ENCODE data around the gene TGFBR3. TPM values are rescaled to one million over a fixed set of nuclear protein-coding genes. Genes with fewer than 3 reads are reported as not detected.

TGFBR3 gene
- total RNA-seq, 1 experiment from 2014 or later, result 2.4 TPM

- no peak overlapping the region for H3K14ac ChIP-seq (ENCODE audit: insufficient read depth, low read length)
- no peak overlapping the region for H4K91ac ChIP-seq (ENCODE audit: insufficient read length, low read depth, low read length)
- H3K4me1 Mint-ChIP-seq, result peaks cover 8 to 16% of the 10 kb centered on the region in 2 experiments
- H3K9me3 Mint-ChIP-seq, result no peaks in the 10 kb centered on the region
- no peaks in the 10 kb centered on the region for H3K27me3 ChIP-seq (ENCODE audit: insufficient read depth, low read length)
- H2AFZ ChIP-seq (ENCODE audit: low read length), result no peak overlapping the region
- H2BK12ac ChIP-seq (ENCODE audit: insufficient read length, low read depth, low read length), result no peak overlapping the region
- no peaks in the 10 kb centered on the region; the same call in 1 of the 2 replicates for H3K4me1 ChIP-seq (ENCODE audit: insufficient read depth, low read length)
- H3K23ac ChIP-seq (ENCODE audit: insufficient read length, low read depth, low read length), result no peak overlapping the region
- H3K79me1 ChIP-seq (ENCODE audit: insufficient read depth, low read depth, low read length, poor library complexity, severe bottlenecking), result no peaks in the 10 kb centered on the region
- no peak overlapping the region for H2BK20ac ChIP-seq (ENCODE audit: low read depth, low read length, poor library complexity, severe bottlenecking)
- H3K18ac ChIP-seq (ENCODE audit: insufficient read length, low read depth, low read length), result no peak overlapping the region
- no peak overlapping the region for H2BK120ac ChIP-seq (ENCODE audit: low read depth, low read length, poor library complexity, severe bottlenecking)
- no peak overlapping the region for H2BK15ac ChIP-seq (ENCODE audit: low read depth, low read length)
- no peak overlapping the region for H3T11ph ChIP-seq (ENCODE audit: low read length)
- TF ChIP-seq, protein P1, sequence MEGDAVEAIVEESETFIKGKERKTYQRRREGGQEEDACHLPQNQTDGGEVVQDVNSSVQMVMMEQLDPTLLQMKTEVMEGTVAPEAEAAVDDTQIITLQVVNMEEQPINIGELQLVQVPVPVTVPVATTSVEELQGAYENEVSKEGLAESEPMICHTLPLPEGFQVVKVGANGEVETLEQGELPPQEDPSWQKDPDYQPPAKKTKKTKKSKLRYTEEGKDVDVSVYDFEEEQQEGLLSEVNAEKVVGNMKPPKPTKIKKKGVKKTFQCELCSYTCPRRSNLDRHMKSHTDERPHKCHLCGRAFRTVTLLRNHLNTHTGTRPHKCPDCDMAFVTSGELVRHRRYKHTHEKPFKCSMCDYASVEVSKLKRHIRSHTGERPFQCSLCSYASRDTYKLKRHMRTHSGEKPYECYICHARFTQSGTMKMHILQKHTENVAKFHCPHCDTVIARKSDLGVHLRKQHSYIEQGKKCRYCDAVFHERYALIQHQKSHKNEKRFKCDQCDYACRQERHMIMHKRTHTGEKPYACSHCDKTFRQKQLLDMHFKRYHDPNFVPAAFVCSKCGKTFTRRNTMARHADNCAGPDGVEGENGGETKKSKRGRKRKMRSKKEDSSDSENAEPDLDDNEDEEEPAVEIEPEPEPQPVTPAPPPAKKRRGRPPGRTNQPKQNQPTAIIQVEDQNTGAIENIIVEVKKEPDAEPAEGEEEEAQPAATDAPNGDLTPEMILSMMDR (conservative IDR thresholded peaks at IDR 0.05), result no peak
- no peak overlapping the region for H3K56ac ChIP-seq (ENCODE audit: insufficient read length, low read depth, low read length)
- H4K8ac ChIP-seq (replicated peaks; ENCODE audit: insufficient read length, low read depth, low read length), result no peak overlapping the region
- H3K27me3 Mint-ChIP-seq (ENCODE audit: low read depth), result no peaks in the 10 kb centered on the region
- H3K27ac Mint-ChIP-seq, result no peak overlapping the region
- no peak overlapping the region for H2AK5ac ChIP-seq (ENCODE audit: insufficient read length, low read length)
- no peak overlapping the region for H2BK5ac ChIP-seq (ENCODE audit: insufficient read length, low read length)
- H3K9me3 ChIP-seq (ENCODE audit: control insufficient read depth, low read depth, low read length), result no peaks in the 10 kb centered on the region
- H4K20me1 ChIP-seq (ENCODE audit: control insufficient read depth, insufficient read depth, insufficient read length), result no peaks in the 10 kb centered on the region
- no CpG with 5 or more reads among the region's 2 CpGs for whole genome bisulfite sequencing (ENCODE audit: extremely low coverage, insufficient read length, low lambda C conversion rate)
- no peaks in the 10 kb centered on the region for H3K23me2 ChIP-seq (ENCODE audit: insufficient read length, low read depth, low read length, poor library complexity, severe bottlenecking)
- H4K5ac ChIP-seq (ENCODE audit: insufficient read length, low read depth, low read length), result no peak overlapping the region
- H3K4me2 ChIP-seq (ENCODE audit: insufficient read depth, insufficient read length, low read length), result no peak overlapping the region
- DNase-seq, result no peak
- no peak overlapping the region for H3K9ac ChIP-seq (ENCODE audit: extremely low read depth, insufficient read length, low read length)
- no peaks in the 10 kb centered on the region for H3K79me2 ChIP-seq (ENCODE audit: insufficient read depth, low read length)
- H3K27ac ChIP-seq (ENCODE audit: insufficient read length, low read depth, low read length), result no peak overlapping the region
- H3K36me3 Mint-ChIP-seq (ENCODE audit: insufficient read depth in 1 of 3, low read depth in 3 of 3), result no peaks in the 10 kb centered on the region
- H3K4ac ChIP-seq (ENCODE audit: low read depth, low read length), result no peak overlapping the region
- H3K4me3 Mint-ChIP-seq, result no peak overlapping the region
Measured at GRCh38 chr1:91727763-91728162, 158.2 kb downstream of the TGFBR3 start.
